DMS79 (cell line): Measurements from ENCODE around the gene TNFSF10.
"Not testable (repeated sequence)": the region's sequence is repeated elsewhere in the genome, so short reads cannot be mapped to it uniquely, and the experiment has no call there.

ENCODE experiments used
- DNase-seq: peaks from one replicate; lab custom pipeline; 2025; lab: John Stamatoyannopoulos, UW

Gene TNFSF10

GRCh38 chr3:172517859-172518466 is 5.3 kb downstream of the TNFSF10 start:
- DNase-seq = no peak

GRCh38 chr3:172516318-172517214 is 6.7 kb downstream of the TNFSF10 start:
- no peak for DNase-seq

- DNase-seq = no peak
Observed at GRCh38 chr3:172515130-172515918, 7.9 kb downstream of the TNFSF10 start.

DNA sequence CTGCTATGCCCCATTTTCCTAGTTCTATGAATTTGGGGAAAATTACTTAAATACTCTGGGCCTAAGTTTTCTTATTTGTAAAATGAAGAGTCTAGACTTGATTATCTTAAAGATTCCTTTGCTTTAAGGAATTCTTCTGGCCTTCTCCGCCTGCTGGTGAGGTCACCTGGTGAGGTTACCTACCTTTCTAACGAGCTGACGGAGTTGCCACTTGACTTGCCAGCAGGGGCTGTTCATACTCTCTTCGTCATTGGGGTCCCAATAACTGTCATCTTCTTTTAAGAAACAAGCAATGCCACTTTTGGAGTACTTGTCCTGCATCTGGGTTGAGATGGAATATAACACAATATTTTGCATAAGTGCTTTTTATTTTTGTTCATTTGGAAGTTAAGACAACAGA is 8.6 kb downstream of the TNFSF10 start:
- no peak for DNase-seq

- no peak for DNase-seq
Observed at GRCh38 chr3:172513488-172513887, 9.7 kb downstream of the TNFSF10 start.

DNA sequence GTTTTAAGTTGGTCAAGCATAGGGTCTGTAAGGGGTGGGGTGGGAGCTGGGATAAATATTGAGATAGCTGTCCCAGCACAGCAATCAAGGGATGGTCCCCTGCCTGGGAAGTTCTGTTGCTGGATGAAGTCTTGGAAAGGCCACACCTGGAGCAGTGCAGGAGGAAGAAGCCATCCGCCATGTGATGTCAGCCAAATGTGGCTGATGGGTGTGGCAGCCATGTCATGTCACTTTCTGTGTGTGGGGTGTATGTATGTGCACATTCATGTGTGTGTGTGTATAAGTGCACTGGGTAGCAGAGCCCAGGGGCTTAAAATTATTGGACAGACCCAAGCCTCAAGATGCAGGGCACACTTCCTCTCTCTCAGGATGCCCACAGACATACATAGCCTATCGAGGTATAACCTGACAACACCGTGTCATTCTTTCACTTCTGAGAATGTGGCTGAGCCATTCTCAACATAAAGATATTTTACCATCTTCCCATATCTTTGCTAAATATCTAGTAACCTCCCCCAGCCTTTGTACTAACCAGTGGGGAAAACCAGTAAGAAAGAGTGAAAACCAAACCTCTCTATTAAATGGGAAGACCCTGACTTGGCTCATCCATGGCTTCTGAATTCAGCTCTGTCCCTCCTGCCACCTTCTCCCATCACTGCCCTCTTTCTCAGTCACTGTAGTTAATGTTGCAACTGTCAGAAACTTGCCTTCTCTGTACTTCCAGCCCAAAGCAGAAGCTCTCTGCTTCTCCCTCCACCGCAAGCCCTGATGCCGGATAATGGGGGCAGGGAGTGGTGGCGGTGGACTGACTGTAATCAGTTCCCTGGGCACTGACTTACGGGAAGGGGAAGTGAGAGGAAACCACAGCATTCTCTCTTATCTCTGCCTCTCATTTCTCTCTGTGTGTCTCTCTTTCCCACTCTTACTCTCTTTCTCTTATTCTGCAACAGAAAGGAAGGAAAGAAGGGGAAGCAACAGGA is 11.2 kb downstream of the TNFSF10 start:
- DNase-seq = no peak

DNA sequence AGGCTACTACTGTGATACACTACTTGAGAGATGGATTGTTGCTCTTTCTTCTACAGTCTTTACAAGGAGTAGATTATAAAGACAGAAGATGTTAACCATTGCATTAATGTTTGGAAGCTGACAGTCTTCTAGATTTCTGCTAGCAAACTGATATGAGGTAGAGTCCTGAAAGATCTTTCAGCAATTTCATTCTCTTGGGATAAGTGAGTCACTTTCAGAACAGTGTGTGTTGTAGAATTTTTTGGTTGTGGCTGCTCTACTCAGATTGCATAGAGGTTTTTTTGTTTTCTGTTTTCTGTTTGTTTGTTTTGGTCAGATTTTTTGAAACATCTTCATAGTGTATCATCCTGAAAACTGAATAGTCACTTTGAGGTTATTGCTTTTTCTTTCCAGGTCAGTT is 17.1 kb downstream of the TNFSF10 start:
- no peak for DNase-seq

- no peak for DNase-seq
Observed at GRCh38 chr3:172501540-172501939, 21.7 kb downstream of the TNFSF10 start.

GRCh38 chr3:172490198-172490669 is 33.0 kb downstream of the TNFSF10 start:
- not testable (repeated sequence) for DNase-seq

GRCh38 chr3:172478116-172478515 is 45.1 kb downstream of the TNFSF10 start:
- DNase-seq = no peak

DNA sequence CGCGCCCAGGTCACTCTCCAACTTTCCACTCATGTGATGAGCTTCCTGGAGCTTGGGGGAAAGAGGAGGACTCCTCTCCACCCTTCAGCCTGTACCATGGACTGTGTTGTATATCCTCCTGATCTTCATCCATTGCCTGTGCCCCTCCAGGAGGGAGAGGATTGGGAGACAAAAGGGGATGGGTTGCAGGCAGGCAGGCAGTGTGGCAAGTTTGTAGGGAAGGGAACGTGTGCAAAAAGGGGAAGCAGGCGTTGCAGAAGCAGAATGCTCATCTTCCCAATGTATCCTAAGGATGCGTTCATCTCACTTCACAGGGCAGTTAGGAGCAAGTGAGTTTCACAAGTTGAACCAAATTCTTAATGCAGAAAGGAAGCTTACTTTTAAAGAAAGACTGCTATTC is 46.9 kb downstream of the TNFSF10 start:
- DNase-seq = no peak

- DNase-seq = no peak
Observed at GRCh38 chr3:172475703-172476102, 47.5 kb downstream of the TNFSF10 start.

DNA sequence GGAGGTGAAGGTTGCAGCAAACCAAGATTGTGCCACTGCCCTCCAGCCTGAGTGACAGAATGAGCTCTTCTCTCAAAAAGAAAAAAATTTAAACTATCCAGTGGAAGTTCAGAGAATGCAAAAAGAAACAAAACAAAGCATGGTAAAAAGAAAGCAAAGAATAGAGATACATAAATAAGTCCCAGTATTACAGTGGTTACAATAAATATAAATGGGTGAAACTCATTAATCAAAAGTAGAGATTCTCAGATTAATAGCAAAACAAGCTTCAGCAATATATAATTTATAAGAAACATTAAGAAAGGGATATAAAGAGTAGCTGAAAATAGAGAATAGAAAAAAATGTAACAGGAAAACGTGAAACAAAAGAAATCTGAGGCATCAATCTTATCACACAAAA is 51.3 kb downstream of the TNFSF10 start:
- DNase-seq = no peak

DNA sequence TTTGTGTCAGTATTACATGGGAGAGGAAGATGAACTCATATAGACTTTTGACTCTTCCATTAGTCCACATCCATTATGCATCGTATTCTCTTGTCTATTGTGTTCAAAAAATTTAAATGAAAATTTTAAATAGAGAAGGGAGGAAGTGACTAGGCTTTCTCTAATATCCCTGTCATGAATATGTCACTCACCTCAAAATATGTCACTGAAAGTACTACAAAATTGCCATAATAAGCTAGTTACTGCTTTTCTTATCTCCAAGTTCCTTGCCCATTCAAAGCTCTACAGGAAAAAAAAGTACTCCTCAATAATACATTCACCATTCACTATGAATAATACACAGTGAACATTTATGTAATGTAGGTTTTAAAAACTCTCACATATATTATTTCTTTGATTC is 52.6 kb downstream of the TNFSF10 start:
- DNase-seq = no peak

GRCh38 chr3:172467170-172467824 is 55.9 kb downstream of the TNFSF10 start:
- no peak for DNase-seq

DNA sequence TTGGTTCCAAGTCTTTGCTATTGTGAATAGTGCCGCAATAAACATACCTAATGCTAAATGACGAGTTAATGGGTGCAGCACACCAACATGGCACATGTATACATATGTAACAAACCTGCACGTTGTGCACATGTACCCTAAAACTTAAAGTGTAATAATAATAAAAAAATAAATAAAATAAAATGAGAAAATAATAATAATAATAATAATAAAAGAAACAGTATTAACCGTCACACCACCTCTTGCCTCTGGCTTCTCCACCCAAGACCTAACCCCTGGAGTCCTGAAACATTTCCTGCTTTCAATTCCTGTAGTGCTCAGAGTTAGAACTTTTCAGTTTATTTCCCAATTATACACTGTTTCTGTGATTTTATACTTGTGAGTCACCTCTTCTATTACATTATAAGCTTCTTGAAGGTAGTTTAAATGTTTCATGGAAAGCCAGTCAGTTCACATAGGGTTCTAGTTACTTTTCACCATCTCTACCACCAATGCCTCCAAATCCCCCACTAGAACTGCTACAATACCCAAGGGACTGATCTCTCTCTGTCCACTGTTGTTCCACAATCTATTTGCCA is 56.6 kb downstream of the TNFSF10 start:
- no peak for DNase-seq

DNA sequence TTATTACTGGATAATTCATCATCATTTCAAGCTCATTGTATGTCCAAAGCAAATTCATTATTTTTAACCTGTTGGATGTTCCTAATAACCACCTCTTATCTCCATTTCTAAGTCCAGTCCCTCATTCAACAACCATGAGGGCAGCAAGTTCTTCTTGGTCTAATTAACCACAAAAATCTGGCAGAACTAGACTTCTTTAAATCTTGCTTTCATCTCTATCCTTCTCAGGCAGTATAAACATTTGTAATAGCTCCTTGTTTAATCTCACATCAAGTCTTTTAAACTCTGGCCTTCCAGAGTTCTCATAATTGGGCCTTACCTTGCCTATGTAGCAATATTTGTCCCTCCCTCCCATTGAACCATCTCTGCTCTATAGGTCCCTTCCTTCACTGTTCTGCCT is 57.9 kb downstream of the TNFSF10 start:
- no peak for DNase-seq

DNA sequence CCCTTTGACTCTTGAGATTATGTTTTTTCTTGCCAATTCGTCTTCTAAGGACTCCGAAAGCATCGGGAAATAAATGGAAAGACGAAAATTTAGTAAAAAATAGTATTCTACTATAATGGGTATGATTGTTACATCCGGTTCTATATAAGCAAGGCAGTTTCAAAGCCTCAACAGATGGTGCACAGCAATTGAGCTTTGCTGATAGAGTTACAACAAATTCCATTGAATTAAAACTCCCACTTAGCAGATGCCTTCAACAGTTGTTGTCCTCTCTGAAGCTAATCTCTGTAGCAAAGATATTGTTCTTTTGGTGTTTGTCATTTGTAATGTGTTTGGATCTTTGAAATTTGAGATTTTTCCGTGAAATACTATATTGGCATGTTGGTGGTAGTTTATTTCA is 58.9 kb downstream of the TNFSF10 start:
- no peak for DNase-seq

DNA sequence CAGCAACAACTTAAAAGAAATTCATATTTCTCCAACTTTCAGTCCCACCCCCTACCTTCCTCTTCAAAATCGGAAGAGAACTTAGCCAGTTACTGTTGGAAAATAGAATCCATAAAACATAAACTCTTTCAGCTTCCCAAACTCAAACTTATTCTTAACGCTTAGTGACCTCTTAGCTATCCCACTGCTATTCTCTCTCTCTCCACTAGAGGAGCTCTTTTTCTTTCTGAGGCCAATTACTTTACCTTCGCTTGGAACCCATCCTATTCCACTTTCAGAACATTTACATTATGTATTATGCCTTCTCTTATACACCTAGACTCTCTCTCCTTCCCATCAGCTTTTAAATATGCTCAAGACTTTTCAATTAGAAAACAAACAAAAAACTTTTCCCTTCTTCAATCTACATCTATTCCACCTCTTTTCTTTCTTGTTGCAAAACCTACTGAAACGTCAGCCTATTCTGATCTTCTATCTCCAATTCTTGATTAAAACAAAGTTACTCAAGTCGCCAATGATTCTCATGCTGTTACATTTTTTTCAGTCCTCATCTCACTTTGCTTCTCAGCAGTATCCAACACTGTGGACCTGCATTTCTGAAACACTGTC is 61.6 kb downstream of the TNFSF10 start:
- DNase-seq = no peak

GRCh38 chr3:172456404-172456803 is 66.8 kb downstream of the TNFSF10 start:
- DNase-seq = no peak
